A172 (cell line): ENCODE results near the gene XPR1. TPM values are rescaled to one million over a fixed set of nuclear protein-coding genes. Genes with fewer than 3 reads are reported as not detected.

ENCODE experiments used
- DNase-seq: peaks from one replicate; pipeline ENCODE4 v3.0.0-alpha.2; 2015; ENCODE audit warnings: low spot score
- total RNA-seq: library from RNA; depleted of rRNA; stranded (reverse); fragments of >200 nt; shearing (Covaris generic); gene quantifications from 2 replicates; pipeline ENCODE4 v1.2.3, GENCODE V29; 2014

The XPR1 gene
- total RNA-seq, 1 experiment from 2014 or later = 33.6 TPM

GRCh38 chr1:180916012-180916770, 284.4 kb downstream of the XPR1 start:
- DNase-seq = no peak

GRCh38 chr1:180916771-180917170, 284.9 kb downstream of the XPR1 start:
- no peak for DNase-seq

- no peak for DNase-seq
Measured at GRCh38 chr1:180917306-180918065, 285.7 kb downstream of the XPR1 start.

GRCh38 chr1:180918519-180918918, 286.7 kb downstream of the XPR1 start:
- no peak for DNase-seq

GRCh38 chr1:180919183-180919700, 287.4 kb downstream of the XPR1 start:
- DNase-seq = no peak

- DNase-seq = no peak
Measured at GRCh38 chr1:180920193-180920592, 288.4 kb downstream of the XPR1 start.

- DNase-seq = no peak
Measured at GRCh38 chr1:180920702-180921101, 288.9 kb downstream of the XPR1 start.

- no peak for DNase-seq
Measured at GRCh38 chr1:180921386-180921785, 289.6 kb downstream of the XPR1 start.

- DNase-seq = no peak
Measured at GRCh38 chr1:180921891-180922630, 290.2 kb downstream of the XPR1 start.

- no peak for DNase-seq
Measured at GRCh38 chr1:180922631-180923015, 290.8 kb downstream of the XPR1 start.

- peak; percentile 94 for DNase-seq
Measured at GRCh38 chr1:180923021-180923841, 291.4 kb downstream of the XPR1 start.

GRCh38 chr1:180923887-180924286, 292.1 kb downstream of the XPR1 start:
- DNase-seq = no peak

GRCh38 chr1:180924939-180925338, 293.1 kb downstream of the XPR1 start:
- no peak for DNase-seq

GRCh38 chr1:180925471-180926051, 293.7 kb downstream of the XPR1 start:
- DNase-seq = no peak

- DNase-seq = peak; percentile 66
Measured at GRCh38 chr1:180926164-180926981, 294.6 kb downstream of the XPR1 start.

- no peak for DNase-seq
Measured at GRCh38 chr1:180927348-180927747, 295.5 kb downstream of the XPR1 start.

GRCh38 chr1:180927841-180928240, 296.0 kb downstream of the XPR1 start:
- no peak for DNase-seq

GRCh38 chr1:180928331-180929230, 296.8 kb downstream of the XPR1 start:
- DNase-seq = no peak

GRCh38 chr1:180929389-180929788, 297.6 kb downstream of the XPR1 start:
- no peak for DNase-seq
